Adrenal gland (tissue), 5 donors: Measurements from ENCODE around the gene STAT5B.

Experiments used
- CTCF ChIP-seq, 6 experiments: fragments of 450-650 bp in 4 of 6; fragments of 200-600 bp in 2 of 6; sonication (generic) in 1 of 6; IDR thresholded peaks; 1 replicate in 5 of 6; 2 replicates in 1 of 6; pipeline versions ENCODE4 v1.5.1 to v1.8.0; 2016 to 2021; ENCODE audit warnings: antibody characterized with exemption in 6 of 6, mild to moderate bottlenecking in 2 of 6, moderate library complexity in 1 of 6
- POLR2A ChIP-seq, 2 donors: fragments of 450-650 bp; IDR thresholded peaks; one replicate each; pipeline ENCODE4 v1.6.1; 2017; ENCODE audit warnings: antibody characterized with exemption in 2 of 2, mild to moderate bottlenecking in 2 of 2, moderate library complexity in 1 of 2
- donor health status: DM: no; HTN: no; CAD: no.

GRCh38 chr17:42284024-42284369, 7.8 kb upstream of the STAT5B start:
- TF ChIP-seq POLR2A (IDR thresholded peaks at IDR 0.05) (no peak), CTCF (IDR thresholded peaks at IDR 0.05) (no peak)
